Testis (tissue), 2 donors: ENCODE measurements around the gene RBX1.

Experiments used
- CTCF ChIP-seq, 3 experiments: fragments of 450-650 bp in 2 of 3; fragments of 200-600 bp in 1 of 3; sonication (generic) in 1 of 3; IDR thresholded peaks; one replicate each; pipeline ENCODE4 v1.5.1; 2016 to 2019; ENCODE audit warnings: antibody characterized with exemption in 3 of 3, mild to moderate bottlenecking in 2 of 3, moderate library complexity in 1 of 3
- POLR2A ChIP-seq: fragments of 450-650 bp; IDR thresholded peaks from one replicate; pipeline ENCODE4 v1.6.1; 2017; ENCODE audit warnings: antibody characterized with exemption, mild to moderate bottlenecking, moderate library complexity

- TF ChIP-seq POLR2A (no peak), CTCF (IDR thresholded peaks at IDR 0.05) (no peak)
Observed at GRCh38 chr22:41001722-41002122, 50.5 kb downstream of the RBX1 start.
